ENCODE measurements around the gene B3GALT4.
A peak's percentile ranks its signal among the peaks of the same experiment; 100 is the strongest.

B3GALT4 gene

DNA sequence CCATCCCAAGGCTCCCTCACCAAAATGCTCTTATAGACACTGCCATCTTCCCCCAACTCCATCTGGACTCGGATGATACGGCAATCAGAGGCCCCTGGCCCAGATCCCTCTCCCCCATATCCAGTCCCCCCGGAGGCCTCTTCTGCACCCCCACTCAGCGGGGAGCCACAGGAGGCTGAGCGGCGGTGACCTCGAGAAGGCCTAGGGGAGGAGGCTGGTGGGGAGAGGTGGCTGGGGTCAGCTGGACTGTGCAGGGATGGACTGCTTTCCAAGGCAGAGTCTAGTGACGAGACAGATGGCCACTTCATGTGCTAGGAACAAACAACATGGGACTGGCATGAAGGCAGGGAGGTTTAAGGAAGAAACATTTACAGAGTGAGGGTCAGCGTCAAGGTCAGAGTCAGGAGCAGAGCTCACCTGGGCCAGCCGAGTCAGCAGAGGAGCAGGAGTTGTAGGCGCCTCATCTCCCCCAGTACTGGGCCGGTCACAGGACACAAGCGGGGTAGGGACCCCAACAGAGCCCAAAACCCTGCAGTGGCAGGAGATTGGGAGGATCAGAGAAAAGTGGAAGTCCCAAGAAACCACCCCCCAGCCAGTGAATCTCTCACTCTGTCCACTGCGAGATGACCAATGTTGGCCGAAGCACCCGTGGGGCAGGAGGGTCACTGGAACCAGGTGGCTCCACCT is 16.2 kb downstream of the B3GALT4 start:
- no peak for DNase-seq (ENCODE audit: low spot score)

DNA sequence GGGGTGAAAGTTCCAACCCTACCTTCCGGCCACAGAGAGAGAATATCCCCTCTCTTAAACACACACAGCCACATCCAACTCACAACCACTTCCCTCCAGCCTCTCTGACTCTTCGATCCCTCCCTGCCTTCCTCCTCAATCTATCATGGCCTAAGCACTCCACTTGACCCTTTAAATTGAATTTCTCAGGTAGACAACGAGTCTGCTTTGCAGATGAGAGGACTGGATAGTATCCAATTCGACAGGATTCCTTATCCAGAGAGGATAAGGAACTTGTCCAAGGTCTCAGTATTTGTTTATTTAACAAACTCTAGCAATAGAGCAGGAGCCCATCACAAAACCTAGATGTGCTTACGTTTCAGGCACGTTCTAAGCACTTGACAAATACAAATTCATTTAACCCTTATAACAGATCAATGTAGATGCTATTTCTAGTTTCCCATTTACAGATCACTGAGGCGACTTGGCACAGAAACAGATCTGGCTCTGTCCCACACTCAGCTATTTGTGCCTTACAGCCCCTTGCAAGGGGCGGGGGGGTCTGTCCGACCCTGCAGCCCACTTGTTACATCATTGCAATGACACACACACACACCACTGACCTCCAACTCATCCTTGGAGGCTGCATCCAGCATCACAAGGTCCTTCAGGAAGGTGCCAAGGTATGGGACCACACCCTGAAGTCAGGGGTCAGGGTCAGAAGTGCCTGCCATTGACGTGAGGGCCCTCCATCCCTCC is 17.3 kb downstream of the B3GALT4 start:
- DNase-seq (ENCODE audit: low spot score): no peak

DNA sequence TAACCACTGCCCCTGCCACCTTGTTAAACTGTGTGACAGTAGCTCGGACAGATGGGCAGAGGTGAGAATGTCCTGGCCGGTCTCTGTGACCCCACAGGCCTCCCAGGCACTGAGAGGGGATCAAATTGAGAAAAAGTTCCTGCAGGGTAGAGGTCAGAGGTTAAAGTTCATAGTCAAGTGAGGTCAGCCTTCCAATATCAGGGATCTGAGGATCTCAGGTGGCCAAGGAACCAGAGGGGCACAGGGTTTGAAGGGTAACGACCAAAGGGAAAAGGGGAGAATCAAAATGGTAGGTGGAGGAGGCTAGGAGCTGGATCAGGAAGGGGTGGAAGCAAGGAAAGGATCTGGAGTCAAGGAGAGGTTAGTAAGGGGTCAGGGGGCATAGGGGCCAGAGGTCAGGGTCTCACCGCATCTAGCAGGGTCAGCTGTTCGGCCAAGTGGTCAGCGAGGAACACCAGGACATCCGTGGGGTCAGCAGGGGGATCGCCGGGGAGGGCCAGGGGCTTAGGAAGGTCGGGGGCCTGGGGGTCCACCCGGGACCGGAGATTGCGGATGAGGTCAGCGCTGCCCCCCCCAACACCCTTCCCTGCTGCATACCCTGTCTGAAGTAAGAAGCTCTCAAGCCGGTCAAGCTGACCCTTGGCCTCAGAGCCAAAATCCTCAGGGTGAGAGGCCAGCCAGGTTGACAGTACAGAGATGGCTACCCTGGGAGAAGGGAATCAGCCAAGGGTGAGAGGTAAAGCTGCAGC is 18.9 kb downstream of the B3GALT4 start:
- no peak for DNase-seq (ENCODE audit: low spot score)

DNA sequence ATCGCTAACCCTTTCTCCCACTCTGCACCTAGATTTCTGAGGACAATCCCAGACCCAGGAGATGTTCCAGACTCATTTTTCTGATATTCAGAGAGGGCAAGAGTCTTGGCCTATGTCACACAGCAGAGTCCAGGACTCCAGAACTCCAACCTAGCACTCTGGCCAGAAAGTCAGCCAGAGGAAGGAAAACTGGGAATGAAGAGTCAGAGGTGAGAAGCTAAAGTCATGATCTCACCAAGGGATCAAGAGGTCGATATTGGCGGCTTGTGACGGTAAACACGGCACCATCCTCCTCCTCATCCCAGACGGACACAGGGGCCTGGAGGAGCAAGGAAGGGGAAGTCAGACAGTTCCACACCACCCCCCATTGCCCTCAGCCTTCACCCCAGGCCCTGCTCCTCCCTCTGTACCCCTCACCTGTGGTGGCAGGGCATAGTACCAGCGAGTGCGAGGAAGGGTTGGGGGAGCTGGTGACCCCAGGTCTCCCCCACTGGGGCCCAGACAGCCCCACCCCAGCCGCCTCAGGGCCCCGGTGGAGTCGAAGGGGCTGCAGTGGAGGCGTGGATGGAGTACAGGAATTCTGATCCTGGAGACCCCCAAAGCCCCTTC is 20.0 kb downstream of the B3GALT4 start:
- DNase-seq (ENCODE audit: low spot score): no peak

DNA sequence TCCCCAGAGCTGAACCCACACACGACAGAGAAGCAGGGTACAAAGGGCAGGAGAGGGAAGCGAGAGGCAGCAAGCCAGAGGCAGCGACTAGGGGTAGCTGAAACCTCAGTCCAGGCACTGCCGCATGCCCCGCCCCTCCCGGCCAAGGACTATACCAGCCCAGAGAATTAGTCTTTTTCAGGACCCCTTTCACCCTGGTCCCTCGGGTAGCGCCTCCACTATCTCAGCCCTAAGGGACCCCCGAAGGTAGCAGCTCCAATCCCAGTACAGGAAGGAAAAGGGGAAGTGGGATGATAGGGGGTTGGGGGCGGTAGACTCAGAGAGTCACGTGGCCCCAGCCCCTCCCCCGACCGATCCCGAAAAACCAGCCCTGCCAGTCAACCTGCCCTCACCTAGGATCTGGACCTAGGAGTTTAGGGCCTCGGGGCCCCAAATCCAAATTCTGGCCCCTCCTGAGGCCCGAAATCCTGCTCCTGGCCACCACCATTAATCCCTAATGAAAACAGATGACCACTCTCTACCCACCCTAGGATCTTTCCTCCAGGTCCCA is 20.6 kb downstream of the B3GALT4 start:
- DNase-seq (ENCODE audit: low spot score): peak; percentile 54

DNA sequence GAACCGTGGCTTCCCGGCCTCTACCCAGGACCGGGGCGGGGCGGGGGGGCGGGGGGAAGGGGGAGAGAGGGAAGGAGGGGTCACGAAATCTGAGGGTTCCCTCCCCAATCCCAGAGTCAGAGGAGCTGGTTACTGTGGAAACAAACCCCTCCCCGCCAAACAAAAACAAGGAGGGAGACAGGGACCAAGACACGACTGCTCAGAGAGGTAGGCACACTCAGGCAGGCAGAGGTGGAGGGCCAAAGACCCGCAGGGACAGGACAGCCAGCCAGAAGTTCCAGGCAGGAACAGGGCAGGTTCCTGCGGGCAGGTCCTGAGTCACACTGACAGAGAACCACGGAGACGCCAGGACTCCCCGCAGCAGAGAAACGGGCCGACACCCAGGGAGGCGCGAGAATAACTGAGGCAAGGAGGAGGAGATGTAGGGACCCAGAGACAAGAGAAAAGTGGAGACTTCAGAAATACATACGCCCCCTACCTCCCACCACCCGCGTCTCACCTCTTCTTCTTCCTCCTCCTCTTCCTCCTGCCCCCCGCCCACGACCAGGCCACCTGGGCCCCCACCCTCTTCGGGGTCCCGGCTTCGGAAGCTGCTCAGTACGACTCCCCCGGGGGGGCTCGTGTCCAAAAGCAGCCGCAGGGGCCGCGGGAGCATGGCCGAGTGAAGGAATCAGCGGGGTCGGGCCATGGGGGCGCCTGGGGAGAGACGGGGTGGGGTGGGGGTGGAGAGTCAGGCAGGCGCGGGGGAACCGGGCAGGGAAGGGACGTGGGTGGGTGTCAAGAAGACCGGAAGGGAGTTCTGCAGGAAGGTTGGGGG is 21.2 kb downstream of the B3GALT4 start:
- DNase-seq (ENCODE audit: low spot score): peak; percentile 87

DNA sequence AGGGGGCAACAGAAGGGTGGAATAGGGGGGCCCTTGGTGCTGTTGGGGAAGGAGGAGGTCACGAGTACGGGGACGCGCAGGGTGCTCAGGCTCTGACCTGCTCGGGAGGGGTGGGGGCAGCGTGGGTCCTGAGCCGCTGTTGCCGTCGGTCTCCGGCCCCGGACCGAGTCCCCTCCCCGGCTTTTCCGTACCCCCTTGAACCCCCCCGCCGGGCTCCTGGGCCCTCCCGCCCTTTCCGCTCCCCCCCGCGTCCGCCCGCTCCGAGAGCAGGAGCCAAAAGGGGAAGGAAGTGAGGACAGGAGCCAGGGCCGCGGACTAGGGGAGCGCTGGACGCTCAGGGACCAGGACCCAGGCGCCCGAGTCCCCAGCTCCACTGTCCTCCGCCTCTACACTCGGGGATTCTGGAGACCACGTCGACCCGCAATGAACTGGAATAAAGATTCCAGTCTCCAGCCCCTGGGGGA is 21.9 kb downstream of the B3GALT4 start, which contains the start of gene RGL2:
Gene RGL2, minus strand, starts transcription at position 170 of the 464 bp plus-strand sequence. CDS start 332 bp downstream, outside the sequence.
- peak; percentile 36 for DNase-seq (ENCODE audit: low spot score)

DNA sequence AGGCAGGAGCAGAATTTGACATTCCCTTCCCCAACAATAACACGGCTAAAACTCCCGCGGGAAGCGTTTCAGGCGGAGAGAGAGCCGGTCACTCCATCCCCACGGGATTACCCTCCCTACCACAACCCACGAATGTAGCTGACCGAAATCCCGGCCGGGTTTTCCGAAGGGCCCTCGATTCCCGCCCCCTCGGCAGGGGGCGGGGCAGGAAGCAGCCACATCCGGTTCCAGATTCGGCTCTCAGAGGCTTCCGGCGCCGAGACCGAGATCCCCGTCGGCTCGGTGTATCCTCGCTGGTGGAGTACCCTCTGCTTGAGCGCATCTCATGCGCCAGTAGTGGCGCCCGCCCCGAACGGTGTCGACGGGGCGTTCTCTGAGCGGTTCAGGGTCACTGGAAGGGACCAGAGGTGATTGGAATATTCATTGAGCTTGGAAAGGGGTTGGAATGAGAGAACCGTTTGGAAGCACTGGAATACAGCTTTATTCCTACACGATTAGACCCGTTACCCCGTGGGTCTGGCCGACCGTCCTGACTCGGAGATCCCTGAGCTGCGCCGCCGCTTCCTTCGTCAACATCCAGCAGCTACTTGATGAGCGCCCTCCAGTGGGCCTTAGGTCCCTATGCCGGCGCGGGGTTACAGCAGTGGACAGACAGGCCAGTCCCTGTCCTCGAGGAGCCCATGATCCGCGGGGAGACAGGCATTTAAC is 22.5 kb downstream of the B3GALT4 start:
- DNase-seq (ENCODE audit: low spot score): peak; percentile 93

DNA sequence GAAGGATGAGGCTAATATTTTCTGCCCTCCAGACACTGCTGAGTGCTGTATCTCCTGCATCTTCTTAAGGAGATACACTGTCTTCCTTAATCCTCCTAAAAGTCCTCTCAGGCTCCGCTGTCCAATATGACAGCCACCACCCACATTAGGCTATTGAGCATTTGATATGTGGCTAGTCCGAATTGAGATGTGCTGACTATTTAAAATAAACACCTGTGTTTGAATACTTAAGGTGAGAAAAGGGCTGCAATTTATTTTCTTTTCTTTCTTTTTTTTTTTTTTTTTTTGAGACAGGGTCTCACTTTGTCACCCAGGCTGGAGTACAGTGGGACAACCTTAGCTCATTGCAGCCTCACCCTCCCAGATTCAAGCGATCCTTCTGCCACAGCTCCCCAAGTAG is 25.0 kb downstream of the B3GALT4 start:
- no peak for DNase-seq (ENCODE audit: low spot score)

DNA sequence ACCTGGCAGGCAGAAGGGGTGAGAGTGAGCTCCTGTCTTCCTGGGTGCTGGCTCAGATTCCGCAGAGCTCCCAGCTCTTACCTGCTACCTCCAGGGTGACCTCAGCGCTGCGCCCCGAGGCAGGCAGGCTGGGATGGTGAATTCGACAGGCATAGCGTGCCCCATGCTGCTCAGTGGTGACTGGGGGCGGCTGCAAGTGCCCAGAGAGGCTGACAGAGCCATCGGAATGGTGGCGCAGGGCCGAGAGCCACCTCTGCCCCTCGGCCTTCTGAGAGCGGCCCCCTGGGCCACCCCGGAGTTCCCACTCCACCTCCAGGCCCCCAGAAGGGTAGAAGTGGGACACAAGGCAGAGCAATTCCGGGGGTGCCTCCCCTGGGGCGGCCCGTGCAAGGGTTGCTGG is 27.3 kb downstream of the B3GALT4 start:
- DNase-seq (ENCODE audit: low spot score): no peak

DNA sequence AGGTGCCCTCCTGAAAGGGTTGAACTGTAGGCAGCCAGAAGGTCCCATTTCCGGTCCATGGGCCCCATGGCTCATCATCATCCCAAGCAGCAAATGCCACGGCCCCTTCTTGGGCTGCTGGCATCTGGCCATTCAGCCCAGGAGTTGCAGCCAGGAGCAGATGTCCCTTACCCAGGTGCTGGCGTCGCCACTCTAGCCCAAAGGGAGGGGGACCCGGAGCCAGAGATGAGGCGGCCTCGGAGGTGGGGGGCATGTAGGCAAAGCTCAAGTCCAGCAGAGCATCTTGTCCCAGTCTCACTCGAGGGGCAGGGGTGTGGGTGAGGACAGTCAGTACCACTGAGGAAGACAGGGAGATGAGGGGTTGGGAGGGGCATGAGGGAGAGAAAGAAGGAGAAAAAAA is 28.1 kb downstream of the B3GALT4 start:
- DNase-seq (ENCODE audit: low spot score): no peak

DNA sequence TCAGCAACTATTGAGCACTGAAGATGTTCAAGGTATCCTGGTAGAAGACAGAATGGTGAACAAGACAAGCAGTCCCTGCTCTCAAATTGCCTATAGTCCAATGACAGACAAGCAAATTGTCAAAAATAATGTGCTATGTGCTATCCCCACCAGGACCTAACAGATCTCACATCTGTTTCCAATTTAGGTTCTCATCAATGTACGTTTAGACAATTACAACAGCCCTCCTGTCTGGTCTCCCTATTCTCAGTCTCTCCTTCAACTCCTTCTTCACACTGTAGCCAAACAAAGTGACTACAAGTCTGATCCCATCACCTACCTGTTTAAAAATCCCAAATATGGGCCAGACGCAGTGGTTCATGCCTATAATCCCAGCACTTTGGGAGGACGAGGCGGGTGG is 29.4 kb downstream of the B3GALT4 start:
- no peak for DNase-seq (ENCODE audit: low spot score)

DNA sequence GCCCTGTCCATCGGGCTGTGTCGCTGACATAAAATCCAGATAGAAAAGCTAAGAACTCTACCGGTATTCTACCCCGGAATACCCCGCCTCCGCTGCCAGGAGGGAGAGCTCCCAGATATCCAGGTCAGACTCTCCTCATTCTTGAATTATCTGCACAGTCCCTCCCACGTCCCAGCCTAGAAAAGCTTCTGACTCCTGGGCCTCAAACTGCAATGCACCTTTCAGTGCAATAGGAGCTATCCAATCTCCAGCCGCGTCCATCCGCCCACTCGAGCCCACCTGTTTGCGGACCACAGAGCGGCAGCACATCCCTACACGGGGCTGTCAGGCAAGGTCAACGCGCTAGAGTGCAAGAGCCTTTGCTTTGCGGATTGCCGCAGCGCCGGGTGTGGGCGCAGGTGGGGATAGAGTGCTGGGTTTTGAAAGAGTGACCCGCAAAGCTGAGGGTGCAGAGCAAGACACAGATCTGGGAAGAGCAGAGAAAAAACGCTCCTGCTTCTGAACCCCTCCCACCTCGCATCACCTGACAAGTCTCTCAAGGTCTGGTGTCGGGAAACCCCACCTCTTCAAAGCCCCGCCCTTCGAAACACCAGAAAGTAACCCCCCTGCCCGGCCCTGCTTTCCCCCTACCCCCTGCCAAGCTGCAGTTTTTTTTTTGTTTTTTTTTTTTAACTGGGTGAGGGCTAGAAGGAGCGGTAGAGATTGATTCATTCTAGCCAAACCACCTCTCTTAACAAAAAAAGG is 35.6 kb downstream of the B3GALT4 start:
- peak; percentile 97 for DNase-seq (ENCODE audit: low spot score)

DNA sequence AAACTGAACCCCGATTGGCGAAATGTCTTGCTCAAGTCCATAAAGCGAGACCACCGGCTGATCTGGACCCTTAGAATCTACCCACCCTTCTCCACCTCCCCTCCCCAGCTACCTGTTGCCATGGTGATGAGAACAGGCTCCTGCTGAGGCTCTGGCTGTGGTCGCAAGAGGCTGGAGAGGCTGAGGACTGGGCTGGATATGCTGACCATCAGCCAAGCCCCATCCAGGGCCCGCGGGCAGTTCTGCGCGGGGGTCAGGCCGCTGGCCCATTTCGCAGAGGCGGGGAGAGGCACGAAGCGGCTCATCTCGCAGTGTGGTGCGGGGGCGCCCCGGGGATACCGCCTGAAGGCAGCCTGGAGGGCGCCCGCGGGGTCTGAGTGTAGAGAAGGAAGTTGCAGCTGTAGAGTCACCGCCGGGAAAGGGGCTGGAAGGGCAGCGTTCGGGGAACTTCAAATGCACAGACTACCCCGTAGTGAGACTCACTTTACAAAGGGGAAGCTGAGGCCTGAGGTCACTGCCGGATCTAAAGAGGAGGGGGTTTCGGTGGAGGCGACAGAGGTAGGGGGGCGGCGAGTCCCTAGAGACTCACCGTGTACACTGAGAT is 36.3 kb downstream of the B3GALT4 start:
- DNase-seq (ENCODE audit: low spot score): peak; percentile 32

DNA sequence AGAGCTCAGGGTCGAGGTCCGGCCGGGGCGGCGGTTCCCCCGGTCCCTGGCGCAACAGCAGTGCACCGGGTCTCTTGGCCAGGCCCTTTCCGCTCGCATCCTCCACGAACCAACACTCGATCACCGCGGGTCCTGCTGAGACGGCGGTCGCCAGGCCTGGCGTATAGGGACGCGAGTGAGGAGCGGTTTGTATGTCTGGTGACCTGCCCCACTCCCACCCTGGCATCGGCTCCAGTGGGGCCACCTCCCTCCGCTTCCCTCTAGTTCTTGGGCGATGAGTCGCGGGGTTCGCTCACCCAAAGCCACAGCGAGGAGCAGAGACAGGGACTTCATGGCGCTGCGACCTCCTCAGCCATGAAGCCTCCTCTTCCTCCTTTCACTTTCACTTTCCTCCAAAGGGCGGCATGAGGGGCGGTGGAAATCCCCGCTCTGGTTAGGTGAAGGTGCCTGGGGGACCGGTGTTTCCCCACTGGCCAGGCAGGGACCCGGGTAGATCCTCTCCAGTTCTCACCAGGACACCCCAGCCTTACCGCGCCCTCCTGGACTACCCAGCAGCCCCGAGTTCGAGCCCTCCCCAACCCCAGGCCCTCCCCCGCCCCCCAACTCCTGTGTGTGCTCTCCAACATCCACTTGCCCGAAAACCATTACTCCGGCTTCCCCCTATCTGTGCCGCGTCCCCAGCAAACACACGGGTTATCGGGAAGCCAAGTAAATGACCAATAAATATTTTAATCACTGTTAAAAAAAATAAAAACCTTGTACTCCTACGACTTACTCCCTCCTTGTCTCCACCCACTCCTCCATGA is 37.0 kb downstream of the B3GALT4 start, which contains the start of gene TAPBP:
Gene TAPBP, minus strand, starts transcription at position 370 of the 806 bp plus-strand sequence. Its CDS starts 37 bp downstream, at position 333.
- peak; percentile 58 for DNase-seq (ENCODE audit: low spot score)

DNA sequence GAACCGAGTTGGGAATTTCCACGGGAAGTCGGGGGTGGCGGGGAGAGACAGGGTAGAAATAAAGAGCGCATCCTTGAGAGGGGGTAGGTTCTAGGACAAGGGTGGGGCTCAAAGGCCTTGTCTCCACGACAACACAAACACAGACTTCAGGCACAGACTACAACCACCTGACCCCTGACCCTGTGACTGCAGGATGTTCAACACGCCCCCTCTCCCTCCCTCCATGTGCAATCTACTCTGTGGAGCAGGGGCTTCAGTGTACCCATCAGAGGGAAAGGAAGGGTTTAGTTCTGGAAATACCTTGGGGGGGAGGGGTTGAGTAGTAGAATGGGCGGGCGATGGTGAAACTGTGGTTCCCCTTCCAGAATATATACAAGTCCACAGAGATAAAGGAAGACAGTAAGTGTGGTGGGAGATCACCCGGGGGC is 37.6 kb downstream of the B3GALT4 start:
- peak; percentile 70 for DNase-seq (ENCODE audit: low spot score)

DNA sequence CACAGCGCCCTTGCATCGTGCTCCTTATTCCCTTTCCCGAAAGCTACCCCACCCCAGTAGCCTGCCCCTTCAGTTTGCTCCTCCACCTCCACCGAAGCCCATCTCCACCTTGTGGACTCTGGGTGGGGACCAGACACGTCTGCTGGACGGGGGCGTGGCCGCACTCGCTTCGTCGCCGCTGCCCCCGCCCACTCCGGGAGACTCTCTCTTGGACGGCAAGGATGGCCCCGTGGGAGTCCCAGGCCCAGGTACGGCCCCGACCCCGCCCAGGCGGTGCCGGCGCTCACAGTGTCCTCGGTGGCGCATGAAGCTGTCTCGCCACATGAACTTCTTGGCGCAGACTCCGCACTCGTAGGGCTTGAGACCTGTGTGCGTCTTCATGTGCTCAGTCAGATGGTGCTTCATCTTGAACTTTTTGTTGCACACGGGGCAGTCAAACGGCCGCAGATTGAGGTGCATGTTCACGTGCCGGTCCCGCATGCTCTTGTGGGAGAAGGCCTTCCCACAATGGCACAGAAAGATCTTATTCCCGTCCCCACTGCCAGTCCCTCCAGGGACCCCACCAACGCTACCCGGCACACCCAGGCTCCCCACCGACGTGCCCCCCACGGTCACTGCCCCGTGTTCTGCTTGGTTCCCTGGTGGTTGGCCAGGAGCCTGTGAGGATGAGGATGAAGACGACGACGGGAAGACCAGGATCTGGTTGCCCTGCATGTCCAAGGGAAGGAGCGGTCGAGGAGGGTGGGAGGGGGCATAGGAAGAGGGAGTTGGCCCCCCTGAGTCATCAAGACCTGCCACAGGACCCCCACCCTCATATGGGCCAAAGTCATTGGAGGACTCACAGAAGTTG is 38.2 kb downstream of the B3GALT4 start:
- DNase-seq (ENCODE audit: low spot score): peak; percentile 35

All from cerebellar cortex (tissue), 1 donor.